ENCODE measurements around the gene POLN.

POLN gene

DNA sequence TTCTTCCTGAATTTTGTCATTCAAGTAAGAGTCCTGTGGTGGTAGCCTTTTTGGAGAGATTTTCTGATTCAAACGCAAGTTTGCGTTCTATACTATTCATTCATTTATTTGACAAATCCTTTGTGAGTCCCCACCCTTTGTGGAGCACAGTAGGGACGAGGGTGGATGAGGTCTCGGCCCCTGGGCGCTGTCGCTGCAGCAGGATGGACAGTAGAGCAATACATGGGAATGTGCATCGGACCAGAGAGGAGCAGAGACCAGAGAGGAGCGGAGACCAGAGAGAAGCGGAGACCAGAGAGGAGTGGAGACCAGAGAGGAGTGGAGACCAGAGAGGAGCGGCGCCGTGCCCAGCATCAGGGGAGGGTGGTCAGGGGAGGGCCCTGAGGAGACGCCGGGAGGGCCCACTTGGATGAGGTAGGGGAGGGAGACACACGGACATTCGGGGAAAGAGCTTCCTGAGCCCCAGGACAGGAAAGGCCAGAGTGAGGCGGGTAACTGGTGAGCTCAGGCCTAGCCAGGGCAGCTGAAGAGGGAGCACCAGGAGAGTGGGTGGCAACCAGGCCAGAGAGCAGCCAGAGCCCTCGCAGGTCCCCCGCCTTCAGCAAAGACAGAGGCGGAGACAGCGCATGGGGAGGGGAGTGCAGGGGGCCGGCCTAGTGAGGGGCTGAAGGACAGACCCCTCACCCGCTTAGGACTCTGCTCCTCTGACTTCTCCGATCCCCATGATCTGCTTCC, 115.4 kb downstream of the POLN start:
- Histone ChIP-seq H3K4me3 (ENCODE audit: low read depth, low read length, poor library complexity, severe bottlenecking) (no peak overlapping the region), H3K9ac (ENCODE audit: low read length) (no peak overlapping the region), H3K27ac (ENCODE audit: low read depth, low read length, poor library complexity, severe bottlenecking) (no peak overlapping the region), H4K20me1 (ENCODE audit: insufficient read depth, low read length) (no peaks in the 10 kb centered on the region), H3K27me3 (ENCODE audit: insufficient read depth, low read length) (no peaks in the 10 kb centered on the region), H2AFZ (ENCODE audit: low read length) (no peak overlapping the region), H3K9me2 (ENCODE audit: low read depth, low read length) (no peaks in the 10 kb centered on the region), H3K9me3 (ENCODE audit: low read length) (no peaks in the 10 kb centered on the region), H3K4me2 (ENCODE audit: low read length) (no peak overlapping the region), H3K36me3 (ENCODE audit: insufficient read depth, low read length) (no peaks in the 10 kb centered on the region), H3K4me1 (ENCODE audit: insufficient read depth, low read length, severe bottlenecking) (no peaks in the 10 kb centered on the region), H3K79me2 (ENCODE audit: insufficient read depth, low read length) (no peaks in the 10 kb centered on the region), H3F3A (ENCODE audit: insufficient read depth, low read length) (no peaks in the 10 kb centered on the region)
- TF ChIP-seq, protein P1, sequence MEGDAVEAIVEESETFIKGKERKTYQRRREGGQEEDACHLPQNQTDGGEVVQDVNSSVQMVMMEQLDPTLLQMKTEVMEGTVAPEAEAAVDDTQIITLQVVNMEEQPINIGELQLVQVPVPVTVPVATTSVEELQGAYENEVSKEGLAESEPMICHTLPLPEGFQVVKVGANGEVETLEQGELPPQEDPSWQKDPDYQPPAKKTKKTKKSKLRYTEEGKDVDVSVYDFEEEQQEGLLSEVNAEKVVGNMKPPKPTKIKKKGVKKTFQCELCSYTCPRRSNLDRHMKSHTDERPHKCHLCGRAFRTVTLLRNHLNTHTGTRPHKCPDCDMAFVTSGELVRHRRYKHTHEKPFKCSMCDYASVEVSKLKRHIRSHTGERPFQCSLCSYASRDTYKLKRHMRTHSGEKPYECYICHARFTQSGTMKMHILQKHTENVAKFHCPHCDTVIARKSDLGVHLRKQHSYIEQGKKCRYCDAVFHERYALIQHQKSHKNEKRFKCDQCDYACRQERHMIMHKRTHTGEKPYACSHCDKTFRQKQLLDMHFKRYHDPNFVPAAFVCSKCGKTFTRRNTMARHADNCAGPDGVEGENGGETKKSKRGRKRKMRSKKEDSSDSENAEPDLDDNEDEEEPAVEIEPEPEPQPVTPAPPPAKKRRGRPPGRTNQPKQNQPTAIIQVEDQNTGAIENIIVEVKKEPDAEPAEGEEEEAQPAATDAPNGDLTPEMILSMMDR (IDR thresholded peaks at IDR 0.05; ENCODE audit: low read length) = no peak
- TF ChIP-seq EZH2 (IDR thresholded peaks at IDR 0.05; ENCODE audit: borderline replicate concordance, low read length) = no peak

DNA sequence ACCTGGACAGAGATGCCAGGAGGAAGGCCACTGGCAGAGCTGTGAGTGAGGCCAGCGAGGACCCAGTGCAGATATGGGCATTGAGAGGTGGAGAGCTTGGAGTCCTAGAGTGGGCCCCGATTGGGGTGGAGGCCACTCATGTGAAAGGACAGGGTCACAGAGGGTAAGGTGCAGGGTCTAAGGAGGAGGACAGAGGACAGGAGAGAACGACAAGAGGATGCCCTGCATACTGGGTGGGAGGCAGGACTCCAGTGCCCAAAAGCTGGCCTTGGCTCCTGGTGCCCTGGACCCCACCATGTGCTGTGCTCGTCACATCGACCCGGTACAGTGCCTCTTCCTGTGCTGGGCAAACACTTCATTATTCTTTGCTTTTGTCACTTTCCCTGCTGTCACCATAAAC, 116.1 kb downstream of the POLN start:
- H2AFZ ChIP-seq (ENCODE audit: low read length) = no peak overlapping the region
- no peaks in the 10 kb centered on the region for H4K20me1 ChIP-seq (ENCODE audit: insufficient read depth, low read length)
- no peak overlapping the region for H3K27ac ChIP-seq (ENCODE audit: low read depth, low read length, poor library complexity, severe bottlenecking)
- TF ChIP-seq EZH2 (IDR thresholded peaks at IDR 0.05; ENCODE audit: borderline replicate concordance, low read length) = no peak
- TF ChIP-seq, protein P1 (IDR thresholded peaks at IDR 0.05; ENCODE audit: low read length) = no peak
- no peaks in the 10 kb centered on the region for H3K9me3 ChIP-seq (ENCODE audit: low read length)
- no peak overlapping the region for H3K4me2 ChIP-seq (ENCODE audit: low read length)
- no peak overlapping the region for H3K9ac ChIP-seq (ENCODE audit: low read length)
- no peaks in the 10 kb centered on the region for H3F3A ChIP-seq (ENCODE audit: insufficient read depth, low read length)
- no peaks in the 10 kb centered on the region for H3K4me1 ChIP-seq (ENCODE audit: insufficient read depth, low read length, severe bottlenecking)
- no peaks in the 10 kb centered on the region for H3K9me2 ChIP-seq (ENCODE audit: low read depth, low read length)
- H3K79me2 ChIP-seq (ENCODE audit: insufficient read depth, low read length) = no peaks in the 10 kb centered on the region
- H3K27me3 ChIP-seq (ENCODE audit: insufficient read depth, low read length) = no peaks in the 10 kb centered on the region
- H3K4me3 ChIP-seq (ENCODE audit: low read depth, low read length, poor library complexity, severe bottlenecking) = no peak overlapping the region
- no peaks in the 10 kb centered on the region for H3K36me3 ChIP-seq (ENCODE audit: insufficient read depth, low read length)

DNA sequence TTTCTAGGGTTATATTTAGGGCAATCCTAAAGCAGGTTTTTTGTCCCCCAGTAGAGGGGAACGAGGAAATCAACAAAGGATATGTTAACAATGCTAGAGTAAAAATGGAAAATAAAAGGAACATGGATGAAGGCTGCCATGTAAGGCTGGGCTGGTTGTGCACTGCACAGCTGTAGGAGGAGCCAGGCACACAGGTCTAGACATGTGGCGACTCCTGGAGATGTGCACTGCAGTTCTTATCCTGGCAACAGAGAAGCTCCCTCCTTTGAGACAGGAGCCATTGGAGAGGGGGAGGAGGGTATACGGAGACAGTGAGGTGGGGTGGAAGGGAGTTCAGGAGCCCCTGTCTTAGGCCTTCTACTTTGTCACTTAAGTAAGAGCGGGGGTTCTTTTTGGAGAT, 116.9 kb downstream of the POLN start:
- Histone ChIP-seq H3K4me1 (ENCODE audit: insufficient read depth, low read length, severe bottlenecking) (no peaks in the 10 kb centered on the region), H3K79me2 (ENCODE audit: insufficient read depth, low read length) (no peaks in the 10 kb centered on the region), H3K9ac (ENCODE audit: low read length) (no peak overlapping the region), H3K36me3 (ENCODE audit: insufficient read depth, low read length) (no peaks in the 10 kb centered on the region), H3K4me2 (ENCODE audit: low read length) (no peak overlapping the region), H2AFZ (ENCODE audit: low read length) (no peak overlapping the region), H3K4me3 (ENCODE audit: low read depth, low read length, poor library complexity, severe bottlenecking) (no peak overlapping the region), H3K9me2 (ENCODE audit: low read depth, low read length) (no peaks in the 10 kb centered on the region), H4K20me1 (ENCODE audit: insufficient read depth, low read length) (no peaks in the 10 kb centered on the region), H3K9me3 (ENCODE audit: low read length) (no peaks in the 10 kb centered on the region), H3K27ac (ENCODE audit: low read depth, low read length, poor library complexity, severe bottlenecking) (no peak overlapping the region), H3K27me3 (ENCODE audit: insufficient read depth, low read length) (no peaks in the 10 kb centered on the region), H3F3A (ENCODE audit: insufficient read depth, low read length) (no peaks in the 10 kb centered on the region)
- no peak for TF ChIP-seq EZH2 (IDR thresholded peaks at IDR 0.05; ENCODE audit: borderline replicate concordance, low read length)
- TF ChIP-seq, protein P1 (IDR thresholded peaks at IDR 0.05; ENCODE audit: low read length) = no peak
